NCI-H2107 (cell line): ENCODE results near the gene GRIA1.

Experiments
- DNase-seq: peaks from one replicate; lab custom pipeline; 2025; lab: John Stamatoyannopoulos, UW

GRIA1 gene

DNA sequence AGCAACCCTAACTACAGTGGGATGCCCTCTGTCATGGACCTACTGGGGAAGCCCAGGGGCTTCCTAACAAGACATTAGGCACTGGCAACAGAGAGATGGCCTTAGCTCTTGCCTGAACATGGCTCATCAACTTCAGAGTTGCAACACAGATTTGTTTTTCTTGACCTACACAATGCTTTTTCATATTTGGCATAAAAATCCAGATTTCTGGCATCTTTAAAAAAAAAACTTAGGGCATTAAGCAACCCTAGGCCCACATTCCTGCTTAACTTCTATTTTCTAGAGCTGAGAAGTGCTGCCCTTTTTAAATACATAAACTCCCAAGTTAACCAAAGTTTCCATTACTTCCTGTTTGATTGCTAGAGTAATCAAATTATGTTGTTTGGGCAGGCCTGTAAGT, 8.0 kb downstream of the GRIA1 start:
- no peak for DNase-seq

- DNase-seq, result no peak
Measured at GRCh38 chr5:153500178-153500577, 9.7 kb downstream of the GRIA1 start.

DNA sequence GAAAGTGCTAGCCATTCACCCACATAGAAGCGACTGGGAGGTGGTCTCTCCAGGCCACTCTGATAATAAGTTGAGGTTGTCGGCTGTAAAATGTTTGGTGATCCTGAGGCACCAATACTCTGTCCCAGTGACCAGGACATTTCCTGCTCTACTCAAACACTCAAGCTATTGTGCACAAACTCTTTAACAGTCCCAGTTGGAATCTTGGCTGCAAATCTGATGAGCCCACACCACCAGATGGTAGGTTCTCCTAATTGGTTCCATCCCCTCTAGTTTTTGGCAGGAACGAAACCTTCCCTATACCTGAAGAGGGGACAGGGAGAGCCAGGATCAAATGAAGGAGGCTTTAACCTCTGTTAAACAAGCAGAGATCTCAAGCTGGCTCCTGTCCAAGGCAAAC, 14.3 kb downstream of the GRIA1 start:
- DNase-seq, result no peak

DNA sequence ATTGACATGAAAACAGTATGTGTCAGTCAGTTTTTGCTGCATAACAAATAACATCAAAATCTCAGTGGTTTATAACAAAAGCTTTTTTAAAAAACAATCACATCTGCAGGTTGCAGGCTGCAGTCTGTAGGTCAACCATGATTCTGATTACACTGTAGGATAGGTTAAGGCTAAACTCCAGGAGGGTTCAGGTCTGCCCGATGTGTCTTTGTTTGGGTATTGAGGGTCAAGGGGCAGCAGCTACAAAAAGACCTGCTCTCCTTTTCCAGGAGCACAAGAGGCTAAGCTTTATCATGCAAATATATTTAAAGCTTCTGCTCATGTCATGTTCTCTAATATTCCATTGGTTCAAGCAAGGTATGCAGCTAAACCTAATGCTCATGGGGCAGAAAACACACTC, 18.2 kb downstream of the GRIA1 start:
- DNase-seq, result no peak

- DNase-seq, result no peak
Measured at GRCh38 chr5:153511622-153512021, 21.2 kb downstream of the GRIA1 start.

DNA sequence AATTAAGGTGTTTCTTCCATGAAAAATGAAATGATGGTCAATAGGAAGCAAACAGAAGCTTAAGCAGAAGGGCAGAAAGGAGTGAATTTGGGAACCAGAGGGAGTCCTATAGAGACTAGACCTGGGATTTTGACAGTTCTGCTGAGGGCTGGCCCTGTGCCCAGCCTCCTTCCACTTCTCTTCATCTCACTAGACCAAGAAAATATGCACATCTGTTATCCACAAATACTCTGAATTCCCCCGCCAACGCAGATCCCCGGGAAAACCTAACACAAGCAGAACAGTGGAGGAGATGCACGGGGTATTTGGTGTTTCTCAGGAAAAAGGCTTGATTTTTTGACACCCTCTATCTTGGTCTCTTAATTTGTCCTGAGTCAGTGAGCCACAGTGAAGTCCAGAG, 22.7 kb downstream of the GRIA1 start:
- DNase-seq, result no peak

DNA sequence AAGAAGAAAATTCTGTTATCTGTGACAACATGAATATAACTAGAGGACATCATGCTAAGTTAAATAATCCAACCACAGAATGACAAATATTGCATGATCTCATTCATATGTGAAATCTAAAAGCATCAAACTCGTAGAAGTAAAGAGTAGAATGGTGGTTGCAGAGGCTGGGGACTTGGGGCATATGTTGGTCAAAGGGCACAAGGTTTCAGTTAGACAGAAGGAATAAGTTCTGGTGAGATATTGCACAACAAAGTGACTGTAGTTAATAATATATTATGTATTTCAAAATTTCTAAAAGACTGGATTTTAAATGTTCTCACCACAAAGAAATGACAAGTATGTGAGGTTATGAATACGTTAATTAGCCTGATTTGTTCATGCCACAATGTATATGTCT, 24.8 kb downstream of the GRIA1 start:
- DNase-seq, result no peak

DNA sequence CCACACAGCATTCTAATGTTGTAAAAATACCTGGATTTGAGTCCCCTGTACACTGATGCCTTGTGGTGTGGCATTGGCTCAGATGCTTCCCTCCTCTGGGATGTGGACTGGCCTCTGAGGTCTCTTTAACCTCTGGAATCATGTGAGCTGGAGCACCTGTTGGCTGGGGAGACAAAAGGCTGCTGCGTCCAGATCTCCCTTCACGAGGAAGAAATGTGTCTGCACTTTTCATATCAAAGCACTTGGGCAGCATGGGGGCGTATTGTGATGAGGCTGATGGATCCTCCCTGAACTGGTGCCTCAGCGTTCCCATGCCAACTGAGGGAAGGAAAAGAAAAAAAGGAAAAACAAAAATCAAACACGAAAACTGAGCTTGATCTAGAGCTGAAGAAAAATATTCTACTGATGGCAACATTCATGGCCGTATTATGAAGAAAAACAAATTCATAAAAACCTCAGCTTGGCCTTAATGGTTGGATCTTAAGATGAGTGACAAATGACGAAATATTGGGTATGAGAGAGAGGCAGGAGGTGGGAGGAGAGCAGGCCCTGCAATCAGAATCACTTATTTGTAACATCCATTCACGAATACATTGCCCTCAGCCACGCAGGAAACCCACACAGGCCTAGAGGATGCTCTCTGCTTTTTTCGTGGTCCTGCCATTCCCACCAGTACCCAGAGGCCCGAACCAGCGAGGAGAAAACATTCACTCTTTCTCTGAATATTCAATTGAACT, 26.2 kb downstream of the GRIA1 start:
- no peak for DNase-seq

GRCh38 chr5:153517241-153517611, 26.8 kb downstream of the GRIA1 start:
- DNase-seq, result no peak

DNA sequence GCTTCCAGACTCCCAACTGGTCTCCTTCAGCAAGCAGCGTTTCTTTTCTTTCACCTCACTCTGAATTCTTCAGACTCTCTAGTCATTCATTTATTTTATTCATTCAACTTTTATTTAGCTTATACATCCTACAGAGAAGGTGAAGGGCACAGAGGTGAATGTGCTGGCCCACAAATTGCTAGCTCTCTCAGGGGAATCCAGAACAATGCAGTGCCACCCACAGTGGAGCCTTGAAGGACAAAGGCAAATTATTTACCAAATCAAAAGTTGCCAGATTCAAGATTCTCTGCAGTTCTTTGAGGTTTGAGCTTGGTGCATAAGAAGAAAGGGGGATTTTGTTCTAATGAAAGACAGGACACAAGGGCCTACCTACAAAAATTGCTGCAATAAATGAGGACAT, 29.7 kb downstream of the GRIA1 start:
- no peak for DNase-seq

DNA sequence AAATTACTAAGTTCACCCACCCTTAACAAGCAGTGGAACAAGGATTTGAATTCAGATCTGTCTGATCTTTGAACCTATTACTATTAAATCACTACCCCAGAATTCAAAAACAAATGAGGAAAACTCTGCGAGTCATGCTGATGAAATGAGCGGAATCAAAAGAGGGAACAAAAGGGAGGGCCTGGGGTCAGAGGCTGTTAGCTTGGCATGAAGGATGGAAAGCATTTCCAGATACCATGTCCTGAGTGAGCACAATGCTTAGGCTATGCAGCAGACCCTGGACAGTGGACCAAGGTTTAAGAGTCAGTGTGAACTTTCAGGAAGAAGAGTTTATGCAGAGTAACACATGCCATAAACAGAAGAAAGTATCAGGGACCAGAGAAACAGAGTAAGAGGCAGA, 30.5 kb downstream of the GRIA1 start:
- no peak for DNase-seq

DNA sequence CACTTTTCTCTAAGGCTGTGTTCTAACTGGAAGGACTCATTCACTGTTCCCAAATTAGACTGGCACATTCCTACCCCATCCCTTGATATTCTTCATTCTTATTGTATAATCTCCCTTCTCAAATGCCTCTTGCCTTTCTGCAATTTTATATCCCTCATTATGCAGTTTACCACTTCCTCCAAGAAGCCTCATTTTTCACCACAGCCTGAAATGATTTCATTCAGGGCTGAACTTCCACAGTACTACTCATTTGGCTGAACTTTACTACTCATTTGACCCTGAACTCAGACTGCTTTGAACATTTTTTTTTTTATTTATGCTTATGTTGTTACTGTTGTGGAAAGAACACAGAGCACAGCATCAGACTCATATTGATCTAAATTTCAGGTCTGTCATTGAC, 32.7 kb downstream of the GRIA1 start:
- no peak for DNase-seq

- DNase-seq, result no peak
Measured at GRCh38 chr5:153523831-153524230, 33.4 kb downstream of the GRIA1 start.

DNA sequence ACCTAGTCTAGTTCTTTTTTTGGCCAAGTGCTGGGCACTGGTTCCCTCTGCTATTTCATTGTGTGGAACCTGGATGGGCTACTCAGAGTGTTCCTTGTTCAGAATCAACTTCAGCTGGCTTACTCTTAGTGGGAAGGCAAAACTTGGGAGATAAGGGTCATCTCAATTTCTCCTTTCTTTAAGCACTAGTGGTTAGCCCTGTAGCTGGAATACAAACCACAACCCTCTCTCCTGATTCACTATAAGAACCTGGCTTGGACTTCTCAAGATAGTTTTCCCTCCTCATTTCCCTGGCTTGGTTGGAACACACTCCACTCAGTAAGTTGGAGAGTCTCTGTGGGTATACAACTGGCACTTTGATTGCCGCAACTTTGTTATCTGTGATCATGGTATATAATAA, 35.1 kb downstream of the GRIA1 start:
- DNase-seq, result no peak

DNA sequence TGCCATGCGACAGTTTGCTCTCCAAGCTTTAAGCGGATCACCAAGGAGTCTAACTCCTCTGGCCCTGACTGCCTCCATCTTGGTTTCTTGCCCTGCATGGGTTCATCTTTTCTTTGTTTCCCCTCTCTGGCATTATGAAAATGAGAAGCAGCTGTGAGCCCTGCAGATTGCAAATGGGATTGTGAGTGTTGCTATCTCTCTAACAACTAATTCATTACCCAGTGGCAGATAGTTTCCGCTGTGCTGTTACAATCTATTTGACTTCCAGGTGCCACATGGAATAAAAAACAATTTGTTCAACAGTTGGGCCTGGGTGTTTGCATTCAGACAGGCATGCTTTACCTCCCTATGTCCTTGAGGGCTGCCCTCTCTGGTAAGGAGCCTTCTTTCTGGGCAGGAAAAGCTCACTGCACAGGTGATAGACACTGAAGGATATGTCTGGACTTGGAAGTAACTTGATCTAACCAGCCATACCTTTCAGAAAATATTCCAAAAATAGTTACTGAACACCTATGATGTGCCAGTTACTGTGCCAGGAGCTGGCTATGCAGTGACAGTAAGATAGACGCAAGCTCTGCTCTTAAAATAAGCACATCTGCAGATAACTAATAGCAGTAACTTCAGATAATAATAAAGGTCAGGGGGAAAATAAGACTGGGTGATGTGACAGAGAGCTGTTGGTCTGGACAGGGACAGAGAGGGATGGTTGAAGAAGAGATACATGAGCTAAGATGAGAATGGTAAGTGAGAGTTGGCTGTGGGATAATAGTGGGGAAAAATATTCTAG, 40.1 kb downstream of the GRIA1 start:
- no peak for DNase-seq

DNA sequence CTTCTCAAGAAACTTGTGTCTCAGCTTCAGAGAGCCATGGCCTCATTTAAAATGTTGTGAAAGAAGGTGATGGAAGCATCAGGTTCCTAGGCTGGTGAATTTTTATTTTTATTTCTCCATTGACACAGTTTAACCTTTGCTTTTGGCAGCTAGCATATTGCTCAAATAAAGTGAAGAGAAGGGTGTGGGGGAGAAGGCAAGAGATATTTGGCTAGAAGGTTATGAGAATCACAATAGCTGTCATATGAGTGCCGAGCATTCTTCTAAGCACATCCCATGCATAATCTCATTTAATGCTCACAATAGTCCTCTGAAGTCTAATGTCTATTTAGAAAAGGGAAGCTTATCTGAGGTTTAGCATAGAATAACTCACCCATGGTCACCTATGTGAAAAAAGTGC, 43.1 kb downstream of the GRIA1 start:
- DNase-seq, result no peak

- no peak for DNase-seq
Measured at GRCh38 chr5:153534102-153534501, 43.6 kb downstream of the GRIA1 start.

GRCh38 chr5:153537207-153537606, 46.7 kb downstream of the GRIA1 start:
- no peak for DNase-seq

- no peak for DNase-seq
Measured at GRCh38 chr5:153539983-153540382, 49.5 kb downstream of the GRIA1 start.

DNA sequence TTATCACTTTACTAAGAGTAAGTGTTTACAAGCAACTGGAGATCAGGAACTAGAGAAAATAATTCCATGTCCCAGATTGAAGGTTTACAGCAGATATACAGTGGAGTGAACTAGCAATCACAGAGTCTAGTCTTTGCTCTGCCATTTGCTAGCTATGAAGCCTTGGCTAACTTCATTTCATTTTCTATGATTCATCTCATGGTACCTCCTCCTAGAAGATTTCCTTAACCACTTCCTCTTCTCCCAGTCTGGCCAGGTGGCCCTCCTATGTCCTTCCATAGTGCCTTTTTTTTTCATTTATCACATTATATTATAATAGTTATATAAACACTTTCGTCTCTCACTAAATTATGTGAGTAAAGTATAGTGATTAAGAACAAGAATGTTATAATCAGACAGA, 52.1 kb downstream of the GRIA1 start:
- DNase-seq, result no peak

- no peak for DNase-seq
Measured at GRCh38 chr5:153543288-153543687, 52.8 kb downstream of the GRIA1 start.

- DNase-seq, result no peak
Measured at GRCh38 chr5:153543959-153544470, 53.5 kb downstream of the GRIA1 start.

DNA sequence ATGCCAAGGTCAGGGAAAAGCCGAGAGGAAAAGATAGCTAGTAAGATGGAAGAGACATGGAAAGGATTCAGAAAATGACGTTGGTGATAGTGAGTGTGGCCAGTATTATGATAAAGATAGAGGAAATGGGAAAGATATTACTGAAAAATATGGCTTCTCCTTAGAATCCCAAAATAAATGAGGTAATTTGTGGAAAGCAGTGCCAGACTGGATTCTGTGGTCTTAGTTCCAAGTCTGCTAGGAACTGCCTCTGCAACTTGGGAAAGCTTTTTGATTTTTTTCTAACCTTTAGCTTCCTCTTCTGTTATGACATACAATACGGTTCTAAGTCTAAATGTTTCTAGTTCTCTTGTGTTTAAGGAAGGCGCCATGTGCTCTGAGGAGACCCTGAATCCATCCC, 54.2 kb downstream of the GRIA1 start:
- no peak for DNase-seq

DNA sequence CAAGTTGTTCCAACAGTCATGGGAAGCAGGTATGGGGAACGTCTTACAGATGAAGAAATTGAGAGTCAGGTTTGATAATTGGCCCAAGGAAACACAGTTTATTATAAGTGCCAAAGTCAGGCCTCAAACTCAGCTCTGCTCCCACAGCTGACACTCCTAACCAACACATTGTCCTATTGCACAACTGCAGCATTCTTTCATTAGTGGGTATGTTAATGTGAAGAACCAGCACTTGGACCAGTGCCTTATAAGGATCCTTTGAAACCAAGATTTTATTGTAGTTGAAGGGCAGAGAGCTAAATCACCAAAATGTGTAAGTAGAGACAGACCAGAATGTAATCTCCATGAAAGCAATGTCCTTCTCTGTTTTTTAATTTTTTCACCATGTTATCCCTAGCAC, 56.1 kb downstream of the GRIA1 start:
- DNase-seq, result no peak
